Activated naive CD4-positive, alpha-beta T cell (primary cell): ENCODE results near the gene CEBPA.

ENCODE experiments used
- DNase-seq, 4 experiments: peaks; one replicate each; lab custom pipeline; 2025; lab: John Stamatoyannopoulos, UW

Gene CEBPA

DNA sequence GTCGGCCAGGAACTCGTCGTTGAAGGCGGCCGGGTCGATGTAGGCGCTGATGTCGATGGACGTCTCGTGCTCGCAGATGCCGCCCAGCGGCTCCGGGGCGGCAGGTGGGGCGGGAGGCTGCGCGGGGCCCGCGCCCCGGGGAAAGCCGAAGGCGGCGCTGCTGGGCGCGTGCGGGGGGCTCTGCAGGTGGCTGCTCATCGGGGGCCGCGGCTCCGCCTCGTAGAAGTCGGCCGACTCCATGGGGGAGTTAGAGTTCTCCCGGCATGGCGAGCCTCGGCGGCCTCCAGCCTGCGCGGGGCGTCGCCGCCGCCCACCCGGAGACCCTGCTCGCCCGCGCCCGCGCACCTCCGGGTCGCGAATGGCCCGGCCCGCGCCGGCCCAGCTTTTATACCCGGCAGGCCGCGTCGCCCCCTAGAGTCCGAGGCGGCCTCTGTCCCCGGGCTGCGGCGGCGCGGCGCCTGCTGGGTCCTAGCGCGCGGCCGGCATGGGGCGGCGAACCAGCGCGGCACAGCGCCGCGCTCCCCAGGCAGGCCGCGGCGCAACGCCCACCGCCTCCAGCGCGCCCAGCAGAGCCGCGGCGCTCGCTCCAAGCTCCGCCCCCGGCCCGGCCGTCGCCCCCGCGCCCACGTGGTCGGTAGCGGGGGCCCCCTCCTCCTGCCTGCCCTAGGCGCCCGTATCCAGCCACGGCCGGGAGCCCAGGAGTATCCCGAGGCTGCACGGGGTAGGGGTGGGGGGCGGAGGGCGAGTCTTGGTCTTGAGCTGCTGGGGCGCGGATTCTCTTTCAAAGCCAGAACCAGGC, at the start of gene CEBPA:
CEBPA (minus strand) TSS at position 360 of the 799 bp plus-strand sequence; CDS start at position 240, 120 bp downstream.
- peak in 1 of 4 experiments; percentile 8 for DNase-seq

DNA sequence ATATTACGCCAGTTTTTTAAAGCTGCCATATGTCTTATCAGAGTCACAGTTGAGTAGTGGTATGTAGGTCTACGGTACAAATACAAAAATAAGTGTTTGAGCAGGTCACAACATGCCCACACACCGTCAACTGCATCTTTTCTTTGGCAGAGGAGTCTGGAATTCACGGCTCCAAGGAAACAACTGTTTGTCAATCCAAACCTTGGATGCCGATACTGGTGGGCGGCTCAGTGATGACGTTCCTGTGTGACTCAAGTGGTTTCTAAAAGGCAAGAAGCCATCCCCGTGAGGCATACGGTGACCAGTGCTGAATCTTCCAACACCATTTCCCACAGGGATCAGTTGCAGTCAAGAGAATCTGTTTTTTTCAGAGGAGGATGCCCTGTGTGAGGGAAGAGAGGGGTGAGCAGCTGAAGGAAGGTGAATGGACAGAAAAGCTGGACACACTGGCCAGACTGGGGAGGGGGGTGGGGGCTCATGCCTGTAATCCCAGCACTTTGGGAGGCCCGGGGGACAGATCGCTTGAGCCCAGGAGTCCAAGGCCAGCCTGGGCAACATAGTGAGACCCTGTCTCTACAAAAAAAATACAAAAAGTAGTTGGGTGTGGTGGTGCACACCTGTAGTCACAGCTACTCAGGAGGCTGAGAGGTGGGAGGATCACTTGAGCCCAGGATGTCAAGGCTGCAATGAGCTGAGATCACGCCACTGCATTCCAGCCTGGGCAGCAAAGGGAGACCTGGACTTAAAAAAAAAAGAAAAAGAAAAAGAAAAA, 48.4 kb upstream of the CEBPA start:
- no peak for DNase-seq

DNA sequence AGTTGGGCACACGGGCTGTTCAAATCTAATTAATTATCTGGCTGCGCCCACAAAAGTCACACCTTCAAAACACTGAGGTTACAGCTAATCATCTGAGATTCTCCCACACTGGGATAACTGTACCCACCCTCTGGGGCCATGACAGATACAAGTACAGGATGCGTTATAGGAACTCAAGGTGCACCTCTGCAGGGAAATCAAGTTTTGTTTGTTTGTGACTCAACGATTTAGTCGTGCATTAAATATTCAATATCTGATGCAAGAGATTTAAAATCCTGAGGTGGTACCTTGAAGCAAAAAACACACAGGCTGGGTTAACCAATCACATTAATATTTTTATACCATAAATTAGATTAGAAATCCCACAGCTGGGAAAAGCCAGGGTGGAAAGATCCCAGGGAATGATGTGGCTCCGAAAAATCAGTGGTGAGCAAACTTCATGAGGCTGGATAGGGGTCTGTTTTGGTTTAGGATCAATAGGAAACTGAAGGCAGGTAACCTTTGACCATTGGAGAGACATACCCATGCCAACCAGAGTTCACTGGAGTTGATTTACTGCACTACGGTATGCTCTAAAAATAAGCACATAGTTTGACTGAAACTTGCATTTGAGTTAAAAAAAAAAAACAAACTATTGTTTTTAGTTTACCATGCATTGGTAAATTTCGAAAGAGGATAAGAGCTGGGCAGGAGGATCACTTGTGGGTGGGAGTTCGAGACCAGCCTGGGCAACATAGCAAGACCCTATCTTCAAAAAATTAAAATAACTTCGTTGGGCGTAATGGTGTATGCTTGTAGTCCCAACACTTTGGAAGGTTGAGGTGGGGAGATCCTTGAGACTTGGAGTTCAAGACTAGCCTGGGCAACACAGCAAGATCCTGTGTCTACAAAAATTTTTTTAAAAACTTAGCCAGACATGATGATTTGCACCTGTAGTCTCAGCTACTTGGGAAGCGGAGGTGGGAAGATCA, 47.3 kb upstream of the CEBPA start:
- DNase-seq = no peak

DNA sequence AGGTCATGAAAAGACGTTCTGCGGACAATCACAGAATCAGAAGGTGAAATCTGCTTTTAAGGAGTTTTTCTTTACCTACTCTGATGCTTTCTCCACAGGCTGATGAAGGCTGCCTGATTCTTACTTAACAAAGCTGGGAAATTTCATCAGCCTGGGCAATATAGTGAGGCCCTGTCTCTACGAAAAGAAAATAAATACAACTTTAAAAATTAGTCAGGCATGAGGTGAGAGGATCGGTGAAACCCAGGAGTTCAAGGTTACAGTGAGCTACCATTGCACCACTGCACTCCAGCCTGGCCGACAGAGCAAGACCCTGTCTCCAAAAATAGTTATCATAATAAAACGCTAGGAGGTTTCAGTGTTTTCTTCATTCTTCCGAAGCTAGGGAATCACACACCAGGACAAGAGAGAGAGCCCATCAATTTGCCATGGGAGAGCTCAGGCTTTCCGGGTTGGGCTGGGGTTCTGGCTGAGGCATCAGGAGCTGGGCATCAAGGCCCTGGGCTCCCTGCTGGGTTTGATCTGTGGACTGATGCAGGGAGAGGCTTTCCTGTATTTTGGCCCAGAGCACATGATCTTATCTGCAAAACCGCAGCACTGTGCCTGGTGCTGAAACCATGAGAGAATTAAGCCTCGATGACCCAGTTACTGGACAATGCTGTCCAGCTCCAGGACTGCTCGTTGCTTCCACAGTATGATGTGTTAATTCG, 46.1 kb upstream of the CEBPA start:
- DNase-seq = no peak

DNA sequence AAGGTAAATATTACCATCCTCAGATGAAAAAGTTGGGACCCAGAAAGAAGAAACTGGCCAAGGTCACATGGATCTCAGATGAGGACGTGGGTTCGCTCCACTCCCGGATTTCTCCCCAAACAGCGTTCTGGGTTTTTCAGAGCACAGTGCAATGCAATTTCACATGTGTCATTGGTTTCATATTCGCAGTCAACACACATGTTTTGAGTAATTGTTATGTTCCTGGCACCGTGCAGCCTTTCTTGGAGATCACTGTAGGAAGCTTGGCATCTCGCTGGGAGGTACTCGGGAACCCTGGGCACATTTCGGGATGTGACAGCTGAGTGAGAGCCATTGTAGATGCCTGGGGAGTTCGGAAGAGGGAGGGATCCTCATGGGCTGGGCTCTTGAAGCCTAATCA, 45.0 kb upstream of the CEBPA start:
- DNase-seq = no peak

DNA sequence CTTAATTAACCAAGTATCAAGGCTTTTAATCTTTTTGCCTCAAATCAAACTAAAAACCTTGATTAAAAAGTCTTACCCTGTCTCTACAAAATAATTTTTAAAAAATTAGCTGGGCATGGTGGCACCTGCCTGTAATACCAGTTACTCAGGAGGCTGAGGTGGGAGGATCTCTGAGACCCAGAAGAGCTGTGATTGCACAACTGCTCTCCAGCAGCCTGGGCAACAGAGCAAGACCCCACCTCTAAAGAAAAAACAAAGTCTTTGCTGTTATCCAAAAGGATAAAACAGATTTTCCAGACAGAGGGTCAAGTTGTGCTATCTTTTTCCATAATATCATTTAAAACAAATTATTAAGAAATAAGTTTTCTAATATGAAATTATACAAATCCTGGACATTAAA, 44.3 kb upstream of the CEBPA start:
- no peak for DNase-seq

DNA sequence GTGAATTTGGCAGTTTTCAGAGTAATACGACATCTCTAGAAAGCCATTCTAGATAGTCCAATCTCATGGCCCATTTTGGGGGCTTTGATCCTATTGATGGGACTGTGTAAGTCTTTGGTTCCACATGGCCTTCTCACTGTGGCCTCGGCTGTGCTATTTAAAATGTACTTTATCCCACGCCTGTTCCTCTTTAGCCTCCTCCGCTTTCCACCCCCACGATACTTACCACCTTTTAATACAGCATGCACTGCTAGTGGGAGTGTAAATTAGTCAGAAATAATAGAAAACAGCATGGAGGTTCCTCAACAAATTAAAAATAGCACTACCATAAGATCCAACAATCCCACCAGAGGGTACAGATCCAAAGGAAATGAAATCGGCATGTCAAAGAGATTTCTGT, 42.8 kb upstream of the CEBPA start:
- DNase-seq = no peak

DNA sequence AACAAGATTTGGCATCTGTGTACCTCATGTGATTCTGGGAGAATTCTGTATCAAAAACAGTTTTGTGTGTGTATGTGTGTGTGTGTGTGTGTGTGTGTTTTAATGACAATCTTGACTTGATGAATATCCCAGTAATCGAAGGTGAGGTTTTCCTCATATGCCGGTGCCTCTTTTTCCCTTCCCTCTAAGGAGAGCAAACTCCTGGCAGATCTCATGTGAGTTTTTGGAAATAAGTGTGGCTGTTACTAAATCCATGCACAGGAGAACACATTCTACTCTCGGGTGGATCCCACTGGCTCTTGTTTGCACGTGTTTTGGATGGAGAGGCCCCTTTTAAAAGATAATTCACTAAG, 42.2 kb upstream of the CEBPA start:
- DNase-seq = no peak

DNA sequence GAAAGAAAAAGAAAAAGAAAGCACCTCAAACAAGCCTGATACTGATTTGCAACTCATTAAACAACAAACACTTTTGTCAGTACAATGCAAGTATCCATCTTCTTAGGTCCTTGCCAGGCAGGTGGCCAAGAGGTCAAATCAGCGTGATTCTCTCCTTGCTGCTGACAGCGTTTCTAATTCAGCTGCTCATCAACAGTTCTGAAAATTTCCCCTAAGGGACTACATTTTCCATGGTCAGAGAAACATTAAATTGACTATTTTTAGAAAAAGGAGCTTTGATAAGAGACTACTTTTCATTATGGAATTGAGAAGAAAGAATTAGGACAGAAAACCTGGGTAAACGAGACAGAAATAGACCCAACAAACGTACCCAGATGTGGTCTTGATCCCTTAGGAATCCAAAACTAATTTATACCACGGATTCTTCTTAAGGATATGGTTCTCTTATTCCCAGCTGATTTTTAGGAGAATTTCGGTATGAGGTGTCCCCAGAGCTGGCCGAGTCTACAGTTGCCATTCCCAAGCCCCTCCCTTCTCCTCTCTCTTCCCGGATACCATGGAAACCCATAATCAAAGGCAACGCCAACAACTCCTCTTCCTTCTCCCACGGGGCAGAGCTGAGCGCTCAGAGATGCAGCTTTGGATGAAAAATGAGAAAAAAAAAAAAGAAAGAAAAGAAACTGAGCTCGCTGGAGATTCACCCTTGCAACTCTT, 41.7 kb upstream of the CEBPA start:
- no peak for DNase-seq

DNA sequence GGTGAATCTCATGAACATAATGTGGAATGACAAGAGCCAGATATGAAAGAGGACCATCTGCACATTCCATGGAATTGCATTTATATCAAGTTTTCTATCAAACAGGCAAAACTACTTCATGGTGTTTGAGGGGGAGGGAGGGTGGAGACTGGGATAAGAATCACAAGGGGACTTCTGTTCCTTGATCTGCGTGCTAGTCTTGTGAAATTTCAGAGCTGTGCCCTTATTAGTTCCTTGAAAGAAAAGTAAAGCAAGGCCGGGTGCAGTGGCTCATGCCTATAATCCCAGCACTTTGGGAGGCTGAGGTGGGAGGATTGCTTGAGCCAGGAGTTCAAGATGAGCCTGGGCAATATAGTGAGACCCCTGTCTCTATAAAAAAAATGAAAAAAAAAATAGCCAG, 41.0 kb upstream of the CEBPA start:
- no peak for DNase-seq

DNA sequence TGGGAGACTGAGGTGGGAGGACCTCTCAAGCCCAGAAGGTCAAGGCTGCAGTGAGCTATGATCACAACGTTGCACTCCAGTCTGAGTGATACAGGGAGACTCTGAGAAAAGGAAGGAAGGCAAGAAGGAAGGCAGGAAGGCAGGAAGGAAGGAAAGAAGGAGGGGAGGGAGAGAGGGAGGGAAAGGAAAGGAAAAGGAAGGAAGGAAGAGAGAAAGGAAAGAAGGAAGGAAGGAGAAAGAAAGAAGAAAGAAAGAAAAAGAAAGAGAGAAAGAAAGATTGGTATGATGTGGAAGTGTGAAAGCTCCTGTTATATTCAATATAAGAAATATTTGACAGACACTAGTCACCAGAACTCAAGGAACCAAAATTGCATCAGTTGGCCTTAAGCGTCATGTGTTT, 38.7 kb upstream of the CEBPA start:
- DNase-seq = no peak

DNA sequence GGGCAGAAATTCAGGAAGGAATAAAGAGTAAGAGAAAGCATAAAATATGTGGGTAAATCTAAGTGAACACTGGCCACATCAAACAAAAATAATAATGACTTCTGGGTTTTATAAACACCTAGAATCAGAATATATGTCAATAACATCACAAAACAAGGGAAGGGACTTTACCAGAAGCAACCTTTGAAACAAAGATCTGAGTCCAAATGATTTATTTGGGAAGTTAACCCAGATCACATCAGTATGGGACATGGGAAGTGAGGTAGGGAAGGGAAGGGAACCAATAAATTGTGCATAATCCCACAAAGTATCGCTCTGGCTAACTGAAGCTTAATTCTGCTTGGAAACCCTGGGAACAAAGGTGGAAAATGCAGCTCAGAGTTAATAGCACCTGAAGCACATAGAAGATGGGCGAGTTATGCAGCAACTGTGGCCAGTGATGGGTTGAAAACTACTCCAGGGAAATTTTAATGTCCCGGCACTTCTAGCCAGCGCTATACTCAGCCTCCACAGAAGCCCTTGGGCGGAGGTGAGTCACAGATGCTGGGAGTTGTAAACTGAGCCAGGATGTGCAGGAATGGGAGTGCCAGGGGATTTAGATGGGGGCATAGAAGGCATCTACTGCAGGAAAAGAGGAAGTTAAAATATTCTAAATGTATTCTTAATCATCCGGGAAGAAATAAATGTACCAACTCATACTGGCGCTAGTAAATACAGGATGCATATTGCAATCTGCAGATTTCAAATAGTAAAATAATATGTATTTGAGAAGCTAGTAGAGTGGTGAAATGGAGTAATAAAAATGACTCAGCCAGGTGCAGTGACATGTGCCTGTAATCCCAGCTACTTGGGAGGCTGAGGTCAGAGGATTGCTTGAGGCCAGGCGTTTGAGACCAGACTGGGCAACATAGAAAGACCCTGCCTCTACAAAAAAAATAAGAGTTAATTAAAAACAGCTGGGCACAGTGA, 37.0 kb upstream of the CEBPA start:
- no peak for DNase-seq

DNA sequence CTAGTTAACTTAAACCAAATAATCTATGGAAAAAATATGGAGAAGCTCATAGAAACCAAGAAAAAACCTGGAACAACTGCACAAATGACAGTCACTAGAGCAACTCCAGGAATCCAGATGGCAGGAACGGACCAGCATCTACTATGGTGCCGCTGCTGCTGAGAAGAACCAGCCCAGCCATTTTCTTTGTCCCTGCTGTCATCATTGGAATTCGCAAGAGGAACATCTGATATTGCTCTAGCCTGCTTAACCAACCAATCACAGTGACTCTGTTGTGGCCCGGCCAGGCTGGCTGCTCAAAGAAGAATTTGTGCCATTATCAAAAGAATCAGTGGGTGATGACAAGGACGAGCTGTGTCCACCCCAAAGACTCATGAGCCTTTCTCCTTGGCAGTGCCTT, 33.1 kb upstream of the CEBPA start:
- DNase-seq = no peak

DNA sequence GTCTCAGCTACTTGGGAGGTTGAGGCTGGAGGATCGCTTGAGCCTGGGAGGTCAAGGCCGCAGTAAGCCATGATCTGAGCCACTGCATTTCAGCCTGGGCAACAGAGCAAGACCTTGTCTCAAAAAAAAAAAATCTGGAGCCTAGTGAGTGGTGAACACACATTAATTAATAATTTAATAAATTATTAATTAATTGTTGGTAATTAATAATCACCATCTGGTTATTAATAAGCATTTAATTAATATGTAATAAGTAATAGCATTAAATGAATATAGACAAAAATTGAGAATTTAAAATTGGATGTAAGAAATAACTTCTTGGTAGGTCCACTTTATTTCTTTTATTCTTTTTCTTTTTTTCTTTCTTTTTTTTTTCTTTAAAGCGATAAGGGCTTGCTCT, 31.9 kb upstream of the CEBPA start:
- no peak for DNase-seq

DNA sequence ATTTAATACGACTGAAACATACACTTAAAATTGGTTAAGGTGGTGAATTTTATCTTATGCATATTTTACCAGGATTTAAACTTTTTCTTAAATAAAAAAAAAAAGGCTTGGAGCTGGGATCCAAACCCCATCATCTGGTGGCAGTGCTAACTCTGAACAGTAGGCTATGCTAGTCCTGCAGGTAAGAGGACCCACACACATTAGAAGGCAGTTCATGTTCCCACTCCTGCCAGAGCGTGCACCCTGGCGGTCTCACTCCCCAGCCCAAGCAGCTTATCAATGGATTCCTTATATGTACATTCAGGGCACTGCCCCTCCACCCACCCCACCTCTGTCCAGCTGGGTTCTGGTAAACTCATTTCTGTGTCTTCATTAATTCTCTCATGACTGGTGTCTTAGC, 31.3 kb upstream of the CEBPA start:
- DNase-seq = no peak

DNA sequence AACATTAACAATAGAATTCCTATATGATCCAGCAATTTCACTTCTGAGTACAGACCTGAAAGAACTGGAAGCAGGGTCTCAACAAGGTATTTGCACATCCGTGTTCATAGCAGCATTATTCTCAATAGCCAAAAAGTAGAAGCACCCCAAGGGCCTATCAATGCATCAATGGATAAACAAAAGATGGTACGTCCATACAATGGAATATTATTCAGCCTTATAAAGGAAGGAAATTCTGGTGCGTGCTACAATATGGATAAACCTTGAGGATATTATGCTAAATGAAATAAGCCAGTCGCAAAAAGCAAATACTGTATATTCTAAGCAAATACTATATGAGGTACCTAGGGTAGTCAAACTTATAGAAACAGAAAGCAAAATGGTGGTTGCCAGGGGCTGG, 30.8 kb upstream of the CEBPA start:
- DNase-seq = no peak

DNA sequence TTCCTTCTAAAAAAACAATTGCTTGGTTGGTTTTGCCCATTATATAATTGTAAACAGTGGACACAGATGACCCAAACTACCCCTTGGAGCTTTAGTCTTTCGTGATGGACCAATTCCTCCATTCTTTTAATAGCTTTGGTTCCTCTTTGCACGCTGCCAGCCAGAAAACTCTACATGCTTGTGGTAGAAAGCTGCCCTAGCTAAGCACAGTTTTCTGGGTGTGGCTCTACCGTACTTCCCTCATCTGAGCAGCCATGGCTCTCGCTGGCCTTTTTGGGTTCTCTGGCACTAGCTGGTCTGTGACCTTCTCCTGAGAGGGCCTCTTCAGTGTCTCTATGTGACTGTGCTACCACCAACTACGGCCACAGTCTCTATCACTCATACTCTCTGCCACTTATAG, 29.9 kb upstream of the CEBPA start:
- no peak for DNase-seq

DNA sequence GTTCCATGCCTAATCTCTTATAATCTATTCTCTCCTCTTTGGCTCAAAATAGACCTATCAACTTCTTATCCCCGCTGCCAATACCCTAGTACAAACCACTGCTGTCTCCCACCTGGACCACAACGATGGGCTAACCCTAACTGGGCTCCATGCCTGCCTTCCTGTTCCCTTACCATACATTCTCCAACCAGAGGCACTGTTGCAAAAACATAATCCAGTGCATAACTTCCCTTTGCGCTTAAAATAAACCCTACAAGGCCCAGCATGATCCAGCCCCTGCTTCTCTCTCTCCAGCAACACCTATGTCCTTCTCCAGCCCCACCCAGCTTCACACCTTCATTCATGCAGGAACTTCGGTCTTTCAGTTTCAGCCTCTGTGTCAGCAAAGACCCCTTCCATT, 27.4 kb upstream of the CEBPA start:
- no peak for DNase-seq

DNA sequence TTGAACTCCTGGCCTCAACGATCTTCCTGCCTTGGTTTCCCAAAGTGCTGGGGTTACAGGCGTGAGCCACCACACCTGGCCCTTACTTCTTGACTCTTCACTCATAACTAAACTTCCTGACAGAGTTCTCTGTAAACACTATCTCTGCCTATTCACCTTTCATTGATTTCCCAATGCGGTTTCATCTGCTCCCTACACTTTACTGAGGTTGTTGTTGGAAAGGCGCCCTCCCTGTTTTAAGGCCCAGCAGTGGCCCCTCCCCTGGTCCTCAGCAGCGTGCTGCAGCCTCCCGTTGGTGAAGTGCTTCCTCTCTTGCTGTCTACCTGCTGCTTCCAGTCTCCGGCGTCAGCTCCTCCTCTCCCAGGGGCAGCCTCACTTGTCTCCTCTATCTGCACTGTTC, 26.7 kb upstream of the CEBPA start:
- DNase-seq = no peak

DNA sequence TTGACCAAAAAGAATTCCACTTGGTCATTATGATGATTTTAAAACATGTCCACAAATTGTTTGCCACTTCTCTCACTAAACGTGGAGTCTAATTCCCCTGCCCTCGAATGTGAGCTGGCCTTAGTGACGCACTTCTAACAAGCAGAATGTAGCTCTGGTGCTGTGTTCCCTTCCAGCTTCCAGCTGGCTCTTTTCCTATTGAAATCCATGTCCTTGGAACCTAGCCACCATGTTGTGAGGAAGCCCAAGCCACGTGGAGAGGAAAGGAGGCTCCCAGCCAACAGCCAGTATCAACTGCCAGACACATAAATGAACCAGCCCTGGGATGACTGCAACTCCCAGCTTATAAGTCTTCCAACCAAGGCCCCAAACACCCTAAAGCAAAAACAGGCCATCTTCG, 23.6 kb upstream of the CEBPA start:
- no peak for DNase-seq
